Liver (tissue), 3 donors: ENCODE data around the gene SAE1.

Experiments
- GABPA ChIP-seq, 2 donors: IDR thresholded peaks in 1 of 2; conservative IDR thresholded peaks in 1 of 2; 2 replicates each; pipeline ENCODE4 v1.6.1; 2016; ENCODE audit warnings: antibody characterized with exemption in 2 of 2, mild to moderate bottlenecking in 1 of 2, moderate library complexity in 1 of 2
- JUND ChIP-seq, 2 donors: IDR thresholded peaks; 2 replicates each; pipeline ENCODE4 v1.6.1; 2016; ENCODE audit warnings: antibody characterized with exemption in 2 of 2
- TAF1 ChIP-seq: conservative IDR thresholded peaks from 2 replicates; pipeline ENCODE4 v1.6.1; 2016; ENCODE audit warnings: antibody characterized with exemption, mild to moderate bottlenecking
- TF ChIP-seq, protein P1 (sequence below): fragments of 150-350 bp; IDR thresholded peaks from 2 replicates; pipeline ENCODE4 v1.5.1; 2017; ENCODE audit warnings: improper control_type of control experiment, low read depth, low read length; ENCODE audit not compliant: missing input control
- TF ChIP-seq, protein P2 (sequence below): IDR thresholded peaks from 2 replicates; pipeline ENCODE4 v1.6.1; 2016; ENCODE audit warnings: antibody characterized with exemption, mild to moderate bottlenecking
- donor health status: healthy.
- donor health status: healthy.

DNA sequence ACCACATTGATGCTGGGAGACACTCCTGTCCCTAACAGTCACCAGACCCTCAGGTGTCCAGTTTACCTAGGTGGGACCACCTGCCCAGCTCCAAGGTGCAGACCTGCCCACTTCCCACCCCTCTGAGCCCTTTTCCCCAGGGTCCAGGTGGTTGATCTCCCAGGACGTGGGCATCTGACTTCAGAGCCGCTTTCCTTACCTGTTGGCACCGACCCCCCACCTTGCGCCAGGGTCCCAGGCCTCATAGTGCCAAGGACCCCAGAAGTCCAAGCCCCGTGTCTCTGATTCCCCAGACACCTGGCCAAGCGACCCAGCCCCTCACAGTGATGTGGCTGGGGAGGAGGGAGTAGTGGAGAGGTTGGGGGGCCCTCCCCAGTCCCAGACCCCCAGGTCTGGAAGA lies 109.9 kb downstream of the SAE1 start:
- TF ChIP-seq, protein P1, sequence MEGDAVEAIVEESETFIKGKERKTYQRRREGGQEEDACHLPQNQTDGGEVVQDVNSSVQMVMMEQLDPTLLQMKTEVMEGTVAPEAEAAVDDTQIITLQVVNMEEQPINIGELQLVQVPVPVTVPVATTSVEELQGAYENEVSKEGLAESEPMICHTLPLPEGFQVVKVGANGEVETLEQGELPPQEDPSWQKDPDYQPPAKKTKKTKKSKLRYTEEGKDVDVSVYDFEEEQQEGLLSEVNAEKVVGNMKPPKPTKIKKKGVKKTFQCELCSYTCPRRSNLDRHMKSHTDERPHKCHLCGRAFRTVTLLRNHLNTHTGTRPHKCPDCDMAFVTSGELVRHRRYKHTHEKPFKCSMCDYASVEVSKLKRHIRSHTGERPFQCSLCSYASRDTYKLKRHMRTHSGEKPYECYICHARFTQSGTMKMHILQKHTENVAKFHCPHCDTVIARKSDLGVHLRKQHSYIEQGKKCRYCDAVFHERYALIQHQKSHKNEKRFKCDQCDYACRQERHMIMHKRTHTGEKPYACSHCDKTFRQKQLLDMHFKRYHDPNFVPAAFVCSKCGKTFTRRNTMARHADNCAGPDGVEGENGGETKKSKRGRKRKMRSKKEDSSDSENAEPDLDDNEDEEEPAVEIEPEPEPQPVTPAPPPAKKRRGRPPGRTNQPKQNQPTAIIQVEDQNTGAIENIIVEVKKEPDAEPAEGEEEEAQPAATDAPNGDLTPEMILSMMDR: no peak
- no peak for TF ChIP-seq JUND (IDR thresholded peaks at IDR 0.05)
- TF ChIP-seq GABPA (IDR thresholded peaks at IDR 0.05 in 1 of 2, conservative IDR thresholded peaks at IDR 0.05 in 1 of 2): no peak
- no peak for TF ChIP-seq TAF1
- TF ChIP-seq, protein P2, sequence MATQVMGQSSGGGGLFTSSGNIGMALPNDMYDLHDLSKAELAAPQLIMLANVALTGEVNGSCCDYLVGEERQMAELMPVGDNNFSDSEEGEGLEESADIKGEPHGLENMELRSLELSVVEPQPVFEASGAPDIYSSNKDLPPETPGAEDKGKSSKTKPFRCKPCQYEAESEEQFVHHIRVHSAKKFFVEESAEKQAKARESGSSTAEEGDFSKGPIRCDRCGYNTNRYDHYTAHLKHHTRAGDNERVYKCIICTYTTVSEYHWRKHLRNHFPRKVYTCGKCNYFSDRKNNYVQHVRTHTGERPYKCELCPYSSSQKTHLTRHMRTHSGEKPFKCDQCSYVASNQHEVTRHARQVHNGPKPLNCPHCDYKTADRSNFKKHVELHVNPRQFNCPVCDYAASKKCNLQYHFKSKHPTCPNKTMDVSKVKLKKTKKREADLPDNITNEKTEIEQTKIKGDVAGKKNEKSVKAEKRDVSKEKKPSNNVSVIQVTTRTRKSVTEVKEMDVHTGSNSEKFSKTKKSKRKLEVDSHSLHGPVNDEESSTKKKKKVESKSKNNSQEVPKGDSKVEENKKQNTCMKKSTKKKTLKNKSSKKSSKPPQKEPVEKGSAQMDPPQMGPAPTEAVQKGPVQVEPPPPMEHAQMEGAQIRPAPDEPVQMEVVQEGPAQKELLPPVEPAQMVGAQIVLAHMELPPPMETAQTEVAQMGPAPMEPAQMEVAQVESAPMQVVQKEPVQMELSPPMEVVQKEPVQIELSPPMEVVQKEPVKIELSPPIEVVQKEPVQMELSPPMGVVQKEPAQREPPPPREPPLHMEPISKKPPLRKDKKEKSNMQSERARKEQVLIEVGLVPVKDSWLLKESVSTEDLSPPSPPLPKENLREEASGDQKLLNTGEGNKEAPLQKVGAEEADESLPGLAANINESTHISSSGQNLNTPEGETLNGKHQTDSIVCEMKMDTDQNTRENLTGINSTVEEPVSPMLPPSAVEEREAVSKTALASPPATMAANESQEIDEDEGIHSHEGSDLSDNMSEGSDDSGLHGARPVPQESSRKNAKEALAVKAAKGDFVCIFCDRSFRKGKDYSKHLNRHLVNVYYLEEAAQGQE: no peak
